T47D (cell line): ENCODE measurements around the gene PDP2.
A peak's percentile ranks its signal among the peaks of the same experiment; 100 is the strongest.

Source experiments
- DNase-seq, 2 experiments: peaks; one replicate each; pipeline versions ENCODE4 v3.0.0 to v3.0.0-alpha.2; 2011 to 2012; ENCODE audit warnings: low read depth in 1 of 2, low spot score in 1 of 2
- JUND ChIP-seq: IDR thresholded peaks from 2 replicates; pipeline ENCODE4 v1.6.1; 2012; ENCODE audit warnings: low read depth
- in situ Hi-C: cut with HindIII; loops from 2 replicates; pipeline ENCODE4 v1.10.0; 2016; ENCODE audit warnings: low sequenced_read_pairs, low pct_unique_long_range_greater_than_20kb

PDP2 gene, protein sequence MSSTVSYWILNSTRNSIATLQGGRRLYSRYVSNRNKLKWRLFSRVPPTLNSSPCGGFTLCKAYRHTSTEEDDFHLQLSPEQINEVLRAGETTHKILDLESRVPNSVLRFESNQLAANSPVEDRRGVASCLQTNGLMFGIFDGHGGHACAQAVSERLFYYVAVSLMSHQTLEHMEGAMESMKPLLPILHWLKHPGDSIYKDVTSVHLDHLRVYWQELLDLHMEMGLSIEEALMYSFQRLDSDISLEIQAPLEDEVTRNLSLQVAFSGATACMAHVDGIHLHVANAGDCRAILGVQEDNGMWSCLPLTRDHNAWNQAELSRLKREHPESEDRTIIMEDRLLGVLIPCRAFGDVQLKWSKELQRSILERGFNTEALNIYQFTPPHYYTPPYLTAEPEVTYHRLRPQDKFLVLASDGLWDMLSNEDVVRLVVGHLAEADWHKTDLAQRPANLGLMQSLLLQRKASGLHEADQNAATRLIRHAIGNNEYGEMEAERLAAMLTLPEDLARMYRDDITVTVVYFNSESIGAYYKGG

DNA sequence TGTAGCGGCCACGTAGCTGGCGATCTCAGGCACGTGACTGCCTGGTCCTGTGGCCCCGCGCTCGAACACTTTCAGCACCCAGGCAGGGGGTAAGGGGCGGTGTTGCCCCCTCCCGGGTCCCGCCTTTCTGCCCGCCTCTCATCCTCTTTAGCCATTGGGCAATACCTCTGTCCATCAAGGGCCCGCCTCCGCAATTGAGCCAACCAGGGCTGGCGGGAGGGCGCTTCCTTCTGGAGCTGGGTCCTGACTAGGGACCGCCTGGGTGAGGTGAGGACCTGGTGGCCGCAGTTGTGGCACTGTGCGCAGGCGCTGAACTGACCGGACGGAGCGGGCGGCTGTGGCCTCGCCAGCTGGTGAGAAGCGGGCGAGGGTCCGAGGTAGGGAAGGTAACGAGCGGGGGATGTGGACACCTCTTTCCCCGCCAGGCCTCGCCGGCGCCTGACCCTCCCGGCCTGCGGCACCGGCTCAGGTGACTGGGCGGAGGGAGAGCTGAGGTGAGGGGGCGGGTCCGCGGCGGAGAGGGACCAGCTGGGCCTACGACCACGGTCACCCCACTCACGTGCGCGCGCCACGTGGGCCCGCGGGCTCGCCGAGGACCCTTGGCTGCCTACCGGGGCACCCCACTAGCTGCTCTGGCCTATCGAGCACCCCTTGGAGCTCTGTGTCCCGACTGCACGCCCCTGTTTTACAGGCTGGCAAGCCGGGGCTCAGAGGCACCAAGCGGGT, at the start of gene PDP2:
Gene PDP2, plus strand, starts transcription at position 228 of the 726 bp plus-strand sequence. CDS start 3,770 bp downstream, outside the sequence.
- DNase-seq: peak; percentile 58 to 96
- in situ Hi-C loops: no loop called here
- no peak for TF ChIP-seq JUND

DNA sequence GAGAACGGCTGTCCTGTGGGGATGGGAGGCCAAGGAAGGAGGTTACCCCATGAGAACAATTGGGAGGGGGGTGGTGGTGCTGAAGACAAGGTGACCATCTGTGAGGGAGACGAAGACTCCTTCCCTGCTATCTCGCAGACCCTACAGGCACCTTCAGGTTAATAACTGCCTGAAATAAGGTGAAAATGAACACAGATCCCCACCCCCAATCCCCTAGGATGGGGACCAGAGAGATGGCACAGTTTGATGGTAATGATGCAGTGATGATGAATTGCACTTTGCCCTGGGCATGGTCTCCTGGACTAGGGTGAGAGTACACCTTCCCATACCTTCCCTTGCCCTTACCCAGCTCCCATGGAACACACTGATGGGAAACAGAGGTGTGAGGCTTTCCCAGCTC, 48.1 kb upstream of the PDP2 start:
- in situ Hi-C loops: no loop called here
- TF ChIP-seq JUND: no peak
- DNase-seq: no peak

DNA sequence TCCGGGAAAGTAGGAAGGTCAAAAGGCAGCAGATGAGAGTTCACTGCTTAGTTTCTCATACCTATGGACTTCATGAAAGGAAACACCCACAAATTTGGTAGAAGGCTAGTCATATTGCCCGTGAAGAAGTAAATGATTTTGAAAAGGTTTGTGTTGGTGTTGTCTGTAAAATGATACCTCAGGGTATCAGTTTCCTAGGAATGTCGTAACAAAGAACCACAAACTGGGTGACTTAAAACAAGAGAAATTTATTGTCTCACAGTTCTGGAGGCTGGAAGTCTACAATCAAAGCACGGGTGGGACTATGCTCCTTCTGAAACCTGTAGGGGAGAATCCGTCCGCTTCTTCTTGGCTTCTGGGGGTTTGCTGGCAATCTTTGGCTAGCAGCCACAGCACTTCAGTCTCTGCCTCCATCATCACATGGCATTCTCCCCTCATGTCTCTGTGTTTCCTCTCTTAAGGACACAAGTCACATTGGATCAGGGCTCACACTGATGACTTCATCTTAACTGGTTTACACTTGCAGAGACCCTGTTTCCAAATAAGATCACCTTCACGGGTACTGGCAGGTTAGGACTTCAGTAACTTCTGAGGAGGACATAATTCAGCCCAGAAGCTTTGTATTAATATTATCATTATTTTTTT, 47.5 kb upstream of the PDP2 start:
- no peak for DNase-seq
- TF ChIP-seq JUND: no peak
- in situ Hi-C loops: no loop called here

DNA sequence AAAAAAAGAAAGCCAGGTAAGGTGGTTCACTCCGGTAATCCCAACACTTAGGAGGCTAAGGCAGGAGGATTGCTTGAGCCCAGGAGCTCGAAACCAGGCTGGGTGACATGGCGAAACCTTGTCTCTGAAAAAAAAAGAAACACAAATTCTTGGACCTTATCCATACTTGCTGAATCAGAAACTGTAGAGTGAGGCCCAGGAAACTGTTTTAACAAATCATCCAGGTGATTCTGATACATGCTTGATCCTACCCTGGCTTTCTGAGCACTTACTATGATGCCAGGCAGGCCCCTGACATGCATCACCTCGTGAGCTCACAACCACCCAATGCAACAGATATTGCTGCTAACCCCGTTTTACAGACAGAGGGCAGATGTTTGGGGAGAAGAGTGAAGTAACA, 45.6 kb upstream of the PDP2 start:
- no peak for DNase-seq
- in situ Hi-C loops: no loop called here
- TF ChIP-seq JUND: no peak

DNA sequence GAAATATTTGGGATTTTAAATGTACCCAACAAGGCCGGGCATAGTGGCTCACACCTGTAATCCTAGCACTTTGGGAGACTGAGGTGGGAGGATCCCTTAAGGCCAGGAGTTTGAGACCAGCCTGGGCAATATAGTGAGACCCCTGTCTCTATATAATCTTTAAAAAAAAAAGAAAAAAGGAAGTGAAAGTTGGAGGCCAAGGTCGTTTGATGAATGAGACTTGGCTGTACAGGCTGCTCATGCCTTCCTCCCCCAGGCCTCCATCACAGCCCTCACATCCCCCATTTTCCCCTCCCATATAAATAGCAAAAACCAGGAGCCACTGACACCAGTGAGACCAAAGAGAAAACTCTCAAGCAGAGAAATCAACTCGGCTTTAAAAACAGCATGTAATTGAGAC, 39.4 kb upstream of the PDP2 start:
- in situ Hi-C loops: no loop called here
- DNase-seq: no peak
- TF ChIP-seq JUND: no peak

DNA sequence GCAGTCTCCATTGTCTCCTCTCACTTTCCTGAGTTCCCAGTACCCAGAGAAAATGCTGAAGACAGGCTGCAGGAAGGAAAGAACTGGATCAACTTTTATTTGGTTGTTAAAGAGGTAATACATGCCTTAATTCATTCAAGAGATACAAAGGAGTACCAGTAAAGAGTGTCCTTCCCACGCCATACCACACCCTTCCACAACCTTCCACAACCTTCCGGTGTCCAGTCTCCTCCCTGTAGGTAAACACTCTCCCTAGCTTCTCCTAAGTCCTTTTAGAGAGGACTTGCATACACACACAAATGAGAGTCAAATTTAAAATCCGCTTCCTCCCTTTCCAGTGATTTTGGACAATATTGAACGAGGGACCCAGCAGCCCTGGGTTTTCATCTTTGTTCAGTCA, 38.9 kb upstream of the PDP2 start:
- in situ Hi-C loops: no loop called here
- TF ChIP-seq JUND: no peak
- no peak for DNase-seq

DNA sequence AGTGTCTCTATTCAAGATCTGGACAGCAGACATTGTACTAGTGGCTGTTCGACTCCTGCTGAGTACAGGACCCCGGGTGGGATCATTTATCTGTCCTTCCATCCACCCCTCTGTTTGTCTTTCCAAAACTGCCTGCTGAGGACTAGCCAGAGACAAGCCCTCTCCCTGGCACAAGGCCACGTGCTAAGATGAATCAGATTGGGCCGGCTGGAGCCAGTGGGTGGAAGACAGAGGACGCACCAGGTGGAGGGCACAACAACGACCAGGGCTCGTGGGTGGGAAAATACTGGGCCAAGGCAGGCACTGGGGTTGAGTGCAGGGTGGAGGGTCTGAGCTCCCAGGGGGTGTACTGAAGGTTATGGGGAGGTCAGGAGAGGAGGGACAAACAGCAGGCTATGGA, 37.5 kb upstream of the PDP2 start:
- in situ Hi-C loops: no loop called here
- no peak for TF ChIP-seq JUND
- no peak for DNase-seq

DNA sequence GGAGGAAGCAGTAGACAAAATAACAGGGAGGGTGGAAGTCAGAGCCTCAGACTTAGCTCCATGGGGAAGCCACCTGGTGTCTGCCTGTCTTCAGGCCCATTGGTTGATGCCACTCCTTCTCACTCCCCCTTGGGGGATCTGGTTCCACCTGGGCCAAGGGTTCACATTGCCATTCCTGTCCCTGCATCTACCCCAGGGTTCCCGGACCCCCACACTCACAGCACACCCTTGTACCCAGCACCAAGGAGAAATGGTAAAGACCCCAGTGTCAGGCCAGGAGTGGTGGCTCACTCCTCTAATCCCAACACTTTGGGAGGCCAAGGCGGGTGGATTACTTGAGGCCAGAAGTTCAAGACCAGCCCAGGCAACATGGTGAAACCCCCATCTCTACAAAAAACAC, 37.1 kb upstream of the PDP2 start:
- TF ChIP-seq JUND: no peak
- in situ Hi-C loops: no loop called here
- DNase-seq: no peak

DNA sequence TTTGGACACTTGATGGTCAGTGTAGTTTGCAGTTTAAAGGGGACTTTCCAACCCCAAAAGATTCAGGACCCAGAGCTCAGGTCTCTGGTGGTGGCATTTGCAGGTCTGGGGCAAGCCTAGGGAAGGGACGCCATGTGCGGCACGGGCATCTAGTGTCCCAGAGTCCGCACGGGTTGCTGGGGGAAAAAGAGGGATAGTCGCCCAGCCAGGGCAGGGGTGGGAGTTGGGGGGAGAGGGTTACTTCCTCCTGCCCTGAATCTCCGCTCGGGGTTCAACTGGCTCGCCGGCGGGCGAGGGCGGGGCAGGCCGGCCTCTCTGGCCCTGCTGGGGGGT, 36.3 kb upstream of the PDP2 start:
- no peak for DNase-seq
- in situ Hi-C loops: no loop called here

DNA sequence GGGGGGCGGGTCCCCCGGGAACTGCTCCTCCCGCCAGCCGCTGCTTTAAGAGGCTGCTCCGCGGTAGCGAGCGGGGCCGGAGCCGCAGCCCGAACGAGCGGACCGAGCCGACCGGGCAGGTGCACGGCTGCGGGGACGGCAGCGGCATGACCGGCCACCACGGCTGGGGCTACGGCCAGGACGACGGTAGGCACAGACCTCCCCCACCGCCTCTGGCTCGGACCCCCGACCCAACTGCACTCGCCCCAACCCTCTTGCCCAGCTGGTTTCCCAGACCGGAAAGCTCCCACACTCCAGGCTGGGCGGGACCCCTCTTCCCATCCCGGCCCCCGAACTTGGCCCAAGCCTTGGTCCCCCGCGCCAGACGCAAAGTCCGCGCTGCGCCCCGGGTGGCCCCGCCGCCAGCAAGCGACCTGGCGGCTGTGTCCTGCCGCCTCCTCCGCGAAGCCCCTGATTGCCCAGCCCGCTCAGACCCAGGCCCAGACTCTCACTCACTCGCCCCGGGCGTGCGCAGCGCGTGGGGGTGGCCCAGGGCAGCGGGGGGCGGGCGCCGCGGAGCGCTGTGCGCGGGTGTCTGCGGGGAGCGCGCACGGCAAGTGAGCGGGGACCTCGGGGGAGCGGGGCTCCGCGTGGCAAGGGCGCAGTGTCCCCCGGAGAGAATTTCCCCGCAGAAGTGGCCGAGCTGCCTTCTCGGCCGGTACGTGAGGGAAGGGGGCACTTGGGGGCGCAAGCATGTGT, 35.8 kb upstream of the PDP2 start, which contains the start of gene CA7:
Gene CA7, plus strand, starts transcription at position 73 of the 738 bp plus-strand sequence. Its CDS starts 74 bp downstream, at position 147.
- no peak for DNase-seq
- no peak for TF ChIP-seq JUND
- in situ Hi-C loops: no loop called here

More for the DNA sequence above, 36.3 kb upstream of the PDP2 start:
- no peak for TF ChIP-seq JUND

DNA sequence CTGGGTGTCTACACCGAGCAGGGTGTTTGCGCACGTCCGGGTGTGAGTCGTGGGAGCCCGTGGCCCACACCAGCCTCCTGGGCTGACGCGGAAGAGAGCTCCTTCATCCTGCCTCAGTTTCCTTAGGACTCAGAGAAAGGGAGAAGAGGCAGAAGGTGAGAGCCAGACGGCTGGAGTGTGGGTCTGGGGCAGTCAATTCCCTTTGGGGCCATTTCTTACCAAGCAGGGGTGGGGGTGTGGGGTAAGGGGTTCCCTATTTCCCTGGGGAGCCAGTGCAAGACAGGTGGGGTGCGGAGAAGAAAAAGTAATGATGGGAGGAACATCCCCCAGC, 35.3 kb upstream of the PDP2 start:
- TF ChIP-seq JUND: no peak
- in situ Hi-C loops: no loop called here
- DNase-seq: no peak

DNA sequence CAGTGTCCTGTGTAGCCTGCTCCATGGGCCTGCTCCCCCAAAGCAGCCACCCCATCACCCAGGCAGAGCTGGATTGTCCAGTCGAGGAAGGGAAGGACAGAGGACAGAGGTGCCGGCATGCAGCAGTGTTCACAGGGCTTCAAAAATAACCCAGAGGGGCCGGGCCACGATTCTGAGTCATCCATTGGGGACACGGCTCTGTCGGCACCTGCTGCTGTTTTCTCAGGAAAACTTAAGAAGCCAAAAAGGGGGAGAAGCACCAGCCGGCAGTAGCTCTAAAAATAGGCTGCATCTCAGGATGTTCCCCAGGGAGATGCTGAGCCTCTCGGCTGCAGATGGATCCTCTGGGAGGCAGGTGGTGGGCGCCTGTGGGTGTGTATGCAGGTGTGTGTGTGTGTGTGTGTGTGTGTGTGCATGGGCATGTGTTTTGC, 34.5 kb upstream of the PDP2 start:
- TF ChIP-seq JUND: no peak
- in situ Hi-C loops: no loop called here
- DNase-seq: no peak
